T-cell (primary cell): ENCODE data around the gene ECHS1. TPM values are rescaled to one million over a fixed set of nuclear protein-coding genes. Genes with fewer than 3 reads are reported as not detected.

Source experiments
- ATAC-seq, 4 experiments: fragments of 200-7000 bp in 3 of 4; fragments of 150-1000 bp in 1 of 4; cut with Tn5 transposase; replicated peaks in 1 of 4; 1 replicate in 3 of 4; 2 replicates in 1 of 4; pipeline ENCODE4 v1.10.0; 2021; ENCODE audit warnings: moderate library complexity in 3 of 4, mild to moderate bottlenecking in 2 of 4, moderate number of reproducible peaks in 1 of 4
- CTCF ChIA-PET, 2 donors: fragments of 300-600 bp; sonication (Branson Sonifier 250); formaldehyde crosslinking; loops; one replicate each; lab custom pipeline; 2022; ENCODE audit warnings: antibody characterized with exemption in 2 of 2; lab: Charles Lee
- POLR2A ChIA-PET, 2 donors: fragments of 300-600 bp; sonication (Branson Sonifier 250); formaldehyde crosslinking; loops; one replicate each; lab custom pipeline; 2022; ENCODE audit warnings: antibody characterized with exemption in 2 of 2; lab: Charles Lee
- DNase-seq, 35 experiments: peaks; one replicate each; pipeline versions ENCODE4 v3.0.0 to v3.0.0-alpha.2; 2013 to 2023
- H3K27ac ChIP-seq: one replicate; pipeline ENCODE4 v1.5.1; 2013; ENCODE audit warnings: low read length
- H3K27me3 ChIP-seq, 2 experiments: replicated peaks in 1 of 2; 1 replicate in 1 of 2; 2 replicates in 1 of 2; pipeline versions ENCODE4 v1.6.1 to v1.7.0; 2013; ENCODE audit warnings: low read length in 1 of 2, mixed read lengths in 1 of 2; ENCODE audit not compliant: control insufficient read depth in 2 of 2, insufficient read depth in 2 of 2; ENCODE audit errors: extremely low read depth in 1 of 2
- H3K36me3 ChIP-seq, 2 donors: 1 replicate in 1 of 2; 2 replicates in 1 of 2; pipeline versions ENCODE4 v1.6.1 to v1.7.0; 2013; ENCODE audit warnings: low read length in 1 of 2; ENCODE audit not compliant: control insufficient read depth in 2 of 2, insufficient read depth in 1 of 2; ENCODE audit errors: extremely low read depth in 1 of 2
- H3K4me1 ChIP-seq, 2 experiments: 1 replicate in 1 of 2; 2 replicates in 1 of 2; pipeline versions ENCODE4 v1.6.1 to v1.7.0; 2013; ENCODE audit warnings: low read length in 2 of 2, mixed read lengths in 1 of 2; ENCODE audit not compliant: insufficient read depth in 2 of 2, control insufficient read depth in 1 of 2; ENCODE audit errors: extremely low read depth in 1 of 2
- H3K4me3 ChIP-seq, 2 donors: 1 replicate in 1 of 2; 2 replicates in 1 of 2; pipeline versions ENCODE4 v1.5.1 to v1.7.0; 2013; ENCODE audit warnings: mild to moderate bottlenecking in 2 of 2, low read length in 1 of 2, moderate library complexity in 1 of 2; ENCODE audit not compliant: control insufficient read depth in 1 of 2; ENCODE audit errors: extremely low read depth in 1 of 2
- H3K9me3 ChIP-seq: 2 replicates; pipeline ENCODE4 v1.7.0; 2013
- H3K27ac Mint-ChIP-seq, 2 donors: one replicate each; pipeline ENCODE4 v1.8.0; 2020 to 2021; ENCODE audit warnings: mild to moderate bottlenecking in 2 of 2, mixed read lengths in 2 of 2
- H3K27me3 Mint-ChIP-seq, 2 donors: one replicate each; pipeline ENCODE4 v1.8.0; 2021 to 2022; ENCODE audit warnings: mixed read lengths in 2 of 2
- H3K36me3 Mint-ChIP-seq: one replicate; pipeline ENCODE4 v1.8.0; 2021; ENCODE audit warnings: mixed read lengths
- H3K4me1 Mint-ChIP-seq, 3 donors: one replicate each; pipeline ENCODE4 v1.8.0; 2020 to 2022; ENCODE audit warnings: mixed read lengths in 3 of 3, mild to moderate bottlenecking in 1 of 3
- H3K4me3 Mint-ChIP-seq, 3 donors: one replicate each; pipeline ENCODE4 v1.8.0; 2020 to 2022; ENCODE audit warnings: mild to moderate bottlenecking in 3 of 3, mixed read lengths in 3 of 3, moderate library complexity in 3 of 3
- H3K9me3 Mint-ChIP-seq, 3 donors: one replicate each; pipeline ENCODE4 v1.8.0; 2020 to 2022; ENCODE audit warnings: mixed read lengths in 3 of 3
- WGBS: methylation state at CpG from one replicate; pipeline ENCODE4 v1.1.5; 2013; ENCODE audit warnings: missing lambda C conversion rate; ENCODE audit not compliant: insufficient coverage; 5-methylcytosine and 5-hydroxymethylcytosine counted together
- total RNA-seq, 35 experiments: library from RNA in 6 of 35; stranded (reverse) in 6 of 35; fragments of 120-200 nt in 1 of 35; gene quantifications; one replicate each; pipeline versions ENCODE4 v1.2.1 to v1.2.4 and lab custom pipeline; 2013 to 2026

The ECHS1 gene
- total RNA-seq, 5 donors from 2014 or later (not counting 1 experiment from before 2014, with no cell fraction given): 17.6 to 31.7 (median 27.2) TPM

DNA sequence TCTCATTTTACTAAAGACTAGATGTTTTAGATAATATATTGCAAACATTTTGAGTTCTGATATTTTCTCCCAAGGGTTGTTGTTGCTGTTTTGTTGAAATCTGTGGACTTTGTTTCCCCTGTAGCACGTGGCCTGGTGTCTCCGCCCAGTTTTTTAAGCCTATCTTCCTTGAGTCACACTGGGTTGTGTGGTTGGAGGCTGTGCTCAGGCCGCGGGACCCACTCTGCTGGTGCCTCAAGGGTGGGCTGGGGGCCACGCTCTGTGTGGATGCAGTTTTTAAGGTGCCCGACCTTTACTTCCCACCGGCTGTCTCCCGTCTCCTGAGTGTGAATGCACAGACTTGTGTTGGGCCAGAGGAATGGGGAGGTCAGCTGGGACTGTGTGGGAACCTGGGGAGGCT is 30.2 kb downstream of the ECHS1 start:
- CTCF ChIA-PET: no interaction called here
- H3K27me3 ChIP-seq: peaks cover 0 to 81% of the 10 kb centered on the region in 2 experiments
- ATAC-seq (no peak), DNase-seq (no peak)
- POLR2A ChIA-PET: no interaction called here
- no peaks in the 10 kb centered on the region for H3K36me3 ChIP-seq
- no peaks in the 10 kb centered on the region for H3K9me3 ChIP-seq
- H3K4me3 ChIP-seq: no peak overlapping the region
- Mint-ChIP-seq H3K9me3 (no peaks in the 10 kb centered on the region), H3K27me3 (peaks cover 27 to 51% of the 10 kb centered on the region in 2 donors), H3K4me1 (no peaks in the 10 kb centered on the region), H3K4me3 (no peak overlapping the region), H3K27ac (no peak overlapping the region), H3K36me3 (no peaks in the 10 kb centered on the region)
- H3K4me1 ChIP-seq: peaks cover 0 to 3% of the 10 kb centered on the region in 2 experiments
- 83% methylated on average over 6 of the region's 8 CpGs for WGBS
- H3K27ac ChIP-seq: no peak overlapping the region

DNA sequence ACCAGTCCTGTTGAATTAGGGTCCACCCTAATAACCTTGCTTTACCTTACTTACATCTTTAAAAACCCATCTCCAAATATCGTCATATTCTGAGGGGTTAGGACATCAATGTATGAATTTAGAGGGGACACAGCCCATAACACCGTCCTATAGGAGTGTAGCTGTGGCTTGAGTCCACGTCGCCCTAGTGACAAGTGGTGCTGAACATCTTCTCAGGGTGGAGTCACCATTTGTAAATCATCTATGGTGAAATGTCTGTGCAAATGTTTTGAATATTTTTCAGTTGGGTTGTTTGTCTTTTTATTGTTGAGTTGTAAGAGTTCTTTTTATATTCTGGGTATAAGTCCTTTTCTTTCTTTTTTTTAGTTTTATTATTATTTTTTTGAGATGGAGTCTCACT is 31.2 kb downstream of the ECHS1 start:
- no peaks in the 10 kb centered on the region for H3K36me3 ChIP-seq
- H3K9me3 ChIP-seq: no peaks in the 10 kb centered on the region
- no peaks in the 10 kb centered on the region for H3K9me3 Mint-ChIP-seq
- POLR2A ChIA-PET: no interaction called here
- H3K27me3 Mint-ChIP-seq: peaks cover 27 to 47% of the 10 kb centered on the region in 2 donors
- H3K27ac ChIP-seq: no peak overlapping the region
- DNase-seq (no peak), ATAC-seq (no peak)
- H3K4me3 Mint-ChIP-seq: no peak overlapping the region
- peaks cover 0 to 80% of the 10 kb centered on the region in 2 experiments for H3K27me3 ChIP-seq
- H3K27ac Mint-ChIP-seq: no peak overlapping the region
- WGBS: 75% methylated on average over 3 of the region's 4 CpGs
- H3K4me3 ChIP-seq: no peak overlapping the region
- CTCF ChIA-PET: no interaction called here
- H3K4me1 Mint-ChIP-seq: no peaks in the 10 kb centered on the region
- no peaks in the 10 kb centered on the region for H3K36me3 Mint-ChIP-seq
- peaks cover 7 to 13% of the 10 kb centered on the region in 2 experiments for H3K4me1 ChIP-seq

DNA sequence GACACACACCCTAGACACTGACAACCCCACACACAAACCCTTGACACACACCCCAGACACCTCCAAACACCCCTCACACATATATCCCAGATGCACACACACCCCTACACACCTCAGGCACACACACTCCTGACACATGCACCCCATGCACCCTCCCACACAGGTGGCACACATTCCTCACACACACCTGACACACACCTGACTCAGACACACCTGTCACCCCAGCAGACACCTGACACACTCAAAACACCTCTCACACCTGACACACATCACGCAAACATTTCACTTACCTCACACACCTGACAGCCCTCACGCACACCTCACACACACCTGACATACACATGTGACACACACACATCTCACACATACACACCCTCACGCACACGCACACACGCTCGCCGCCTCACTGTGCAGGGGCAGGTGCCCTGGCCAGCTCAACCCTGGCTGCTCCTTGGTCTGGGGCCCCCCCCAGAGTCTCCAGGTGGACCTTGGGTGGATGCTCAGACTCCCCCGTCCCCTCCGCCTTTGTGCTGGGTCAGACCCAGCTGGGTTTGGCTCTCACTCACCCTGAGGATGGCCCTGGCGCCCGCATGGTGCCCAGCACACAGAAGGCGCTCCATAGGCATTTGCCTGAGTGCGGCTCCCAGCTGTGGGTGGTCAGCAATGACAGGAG is 33.3 kb downstream of the ECHS1 start:
- 89% methylated on average over 13 of the region's 13 CpGs for WGBS
- ChIA-PET POLR2A (no interaction called here), CTCF (interaction anchor here in 1 of 2 donors (0.5 kb wide), 1 partner anchor 11 kb away, joined by 3 read pairs; no protein-coding TSS in a partner anchor)
- H3K27me3 Mint-ChIP-seq: peaks cover 15 to 26% of the 10 kb centered on the region in 2 donors
- Histone ChIP-seq H3K27ac (no peak overlapping the region), H3K9me3 (no peaks in the 10 kb centered on the region), H3K4me1 (peaks cover 16 to 34% of the 10 kb centered on the region in 2 experiments), H3K4me3 (no peak overlapping the region), H3K36me3 (no peaks in the 10 kb centered on the region), H3K27me3 (peaks cover 0 to 60% of the 10 kb centered on the region in 2 experiments)
- no peak overlapping the region for H3K4me3 Mint-ChIP-seq
- H3K36me3 Mint-ChIP-seq: no peaks in the 10 kb centered on the region
- H3K4me1 Mint-ChIP-seq: peaks cover 0 to 3% (median 2%) of the 10 kb centered on the region in 3 donors
- no peak for ATAC-seq
- H3K27ac Mint-ChIP-seq: no peak overlapping the region
- no peaks in the 10 kb centered on the region for H3K9me3 Mint-ChIP-seq
- DNase-seq: no peak

DNA sequence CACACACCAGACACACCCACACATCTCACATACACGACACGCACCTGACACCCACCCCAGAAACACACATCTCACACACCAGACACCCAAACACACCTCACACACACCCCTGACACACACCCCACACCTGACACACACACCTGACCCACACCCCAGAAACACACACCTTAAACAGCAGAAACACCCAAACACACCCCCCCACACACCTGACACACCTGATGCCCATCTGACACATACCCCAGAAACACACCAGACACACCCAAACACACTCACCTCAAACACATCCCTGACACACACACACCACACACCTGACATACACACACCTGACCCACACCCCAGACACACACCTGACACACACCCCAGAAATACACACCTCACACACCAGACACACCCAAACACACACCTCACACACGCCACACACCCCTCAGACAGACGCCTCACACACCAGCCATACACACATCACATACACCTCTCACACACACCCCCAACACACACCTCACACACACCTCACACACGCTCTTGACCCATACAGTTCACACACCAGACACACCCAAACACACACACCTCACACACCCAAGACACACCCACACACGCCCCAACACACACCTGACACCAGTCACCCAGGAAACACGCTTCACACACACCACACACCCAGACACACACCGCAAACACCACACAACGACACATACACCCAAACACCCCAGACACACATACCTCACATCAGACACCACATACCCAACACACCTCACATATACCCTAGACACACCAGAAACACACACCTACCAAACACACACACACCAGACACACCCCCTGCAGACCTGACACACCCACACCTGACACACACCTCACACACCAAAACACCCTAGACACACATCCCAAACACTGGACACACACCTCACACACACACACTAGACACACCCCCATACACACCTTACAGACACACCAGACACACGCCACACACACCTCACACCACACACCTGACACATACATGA is 34.8 kb downstream of the ECHS1 start:
- Histone ChIP-seq H3K4me1 (peaks cover 16 to 40% of the 10 kb centered on the region in 2 experiments), H3K36me3 (no peaks in the 10 kb centered on the region), H3K27me3 (peaks cover 0 to 52% of the 10 kb centered on the region in 2 experiments), H3K9me3 (no peaks in the 10 kb centered on the region), H3K4me3 (no peak overlapping the region), H3K27ac (no peak overlapping the region)
- ChIA-PET POLR2A (no interaction called here), CTCF (no interaction called here)
- WGBS: 95% methylated on average over 10 of the region's 10 CpGs
- no peak overlapping the region for H3K4me3 Mint-ChIP-seq
- H3K27me3 Mint-ChIP-seq: peaks cover 9 to 16% of the 10 kb centered on the region in 2 donors
- H3K27ac Mint-ChIP-seq: no peak overlapping the region
- H3K9me3 Mint-ChIP-seq: no peaks in the 10 kb centered on the region
- DNase-seq: no peak
- ATAC-seq: no peak
- peaks cover 0 to 5% (median 4%) of the 10 kb centered on the region in 3 donors for H3K4me1 Mint-ChIP-seq
- no peaks in the 10 kb centered on the region for H3K36me3 Mint-ChIP-seq

DNA sequence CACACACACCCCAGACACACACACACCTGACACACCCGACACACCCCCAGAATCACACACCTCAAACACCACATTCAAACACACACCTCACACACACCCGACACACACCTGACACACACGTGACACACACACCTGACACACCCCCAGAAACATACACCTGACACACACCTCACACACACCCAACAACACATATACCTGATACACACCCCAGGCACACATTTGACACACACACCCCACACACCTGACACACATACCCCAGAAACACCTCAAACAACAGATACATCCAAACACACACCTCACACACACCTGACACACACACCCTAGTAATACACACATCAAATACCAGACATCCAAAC is 35.8 kb downstream of the ECHS1 start:
- peaks cover 16 to 40% of the 10 kb centered on the region in 2 experiments for H3K4me1 ChIP-seq
- peaks cover 0 to 43% of the 10 kb centered on the region in 2 experiments for H3K27me3 ChIP-seq
- ATAC-seq (no peak), DNase-seq (no peak)
- H3K4me3 ChIP-seq: peak overlapping the region; percentile 25 to 35
- POLR2A ChIA-PET: no interaction called here
- H3K27ac ChIP-seq: peak overlapping the region; percentile 41
- H3K36me3 ChIP-seq: no peaks in the 10 kb centered on the region
- no peaks in the 10 kb centered on the region for H3K9me3 ChIP-seq
- H3K36me3 Mint-ChIP-seq: no peaks in the 10 kb centered on the region
- CTCF ChIA-PET: no interaction called here
- H3K27me3 Mint-ChIP-seq: peaks cover 6 to 11% of the 10 kb centered on the region in 2 donors
- H3K9me3 Mint-ChIP-seq: no peaks in the 10 kb centered on the region
- WGBS: 75% methylated on average over 3 of the region's 3 CpGs
- peaks cover 0 to 5% (median 4%) of the 10 kb centered on the region in 3 donors for H3K4me1 Mint-ChIP-seq
- H3K27ac Mint-ChIP-seq: no peak overlapping the region
- H3K4me3 Mint-ChIP-seq: no peak overlapping the region
